Parathyroid adenoma (tissue), 2 donors: ENCODE data around the gene GAPDH.

Experiments used
- H2AFZ ChIP-seq: fragments of 300-600 bp; sonication (generic); one replicate; pipeline ENCODE4 v1.7.0; 2017; ENCODE audit warnings: antibody characterized with exemption, mild to moderate bottlenecking
- H3K27ac ChIP-seq: fragments of 300-600 bp; sonication (generic); one replicate; pipeline ENCODE4 v1.7.0; 2017
- H3K27me3 ChIP-seq: fragments of 300-600 bp; sonication (generic); one replicate; pipeline ENCODE4 v1.7.0; 2017; ENCODE audit warnings: low read length; ENCODE audit not compliant: control insufficient read depth, insufficient read depth
- H3K36me3 ChIP-seq: fragments of 300-600 bp; sonication (generic); one replicate; pipeline ENCODE4 v1.7.0; 2017; ENCODE audit warnings: low read length; ENCODE audit not compliant: control insufficient read depth, insufficient read depth
- H3K4me1 ChIP-seq: fragments of 300-600 bp; sonication (generic); one replicate; pipeline ENCODE4 v1.7.0; 2017; ENCODE audit warnings: control low read depth
- H3K4me2 ChIP-seq: fragments of 300-600 bp; sonication (generic); one replicate; pipeline ENCODE4 v1.7.0; 2017; ENCODE audit warnings: low read length
- H3K4me3 ChIP-seq: fragments of 300-600 bp; sonication (generic); one replicate; pipeline ENCODE4 v1.7.0; 2017; ENCODE audit warnings: low read depth, low read length
- H3K79me2 ChIP-seq: fragments of 300-600 bp; sonication (generic); one replicate; pipeline ENCODE4 v1.7.0; 2017; ENCODE audit warnings: control low read depth
- H3K9ac ChIP-seq: fragments of 300-600 bp; sonication (generic); one replicate; pipeline ENCODE4 v1.7.0; 2017; ENCODE audit warnings: mild to moderate bottlenecking
- H3K9me3 ChIP-seq: fragments of 300-600 bp; sonication (generic); one replicate; pipeline ENCODE4 v1.7.0; 2017; ENCODE audit warnings: low read length; ENCODE audit not compliant: control insufficient read depth
- CTCF ChIP-seq: fragments of 300-600 bp; sonication (generic); IDR thresholded peaks from one replicate; pipeline ENCODE4 v1.7.0; 2017; ENCODE audit warnings: antibody characterized with exemption, mild to moderate bottlenecking
- donor health status: primary hyperparathyroidism.

GAPDH gene

GRCh38 chr12:6539314-6539682, 5.0 kb downstream of the GAPDH start:
- TF ChIP-seq CTCF: no peak
- H3K79me2 ChIP-seq: peaks cover 6% of the 10 kb centered on the region
- H3K27ac ChIP-seq: no peak overlapping the region
- H3K4me3 ChIP-seq: no peak overlapping the region
- no peak overlapping the region for H2AFZ ChIP-seq
- no peaks in the 10 kb centered on the region for H3K36me3 ChIP-seq
- no peaks in the 10 kb centered on the region for H3K9me3 ChIP-seq
- H3K9ac ChIP-seq: no peak overlapping the region
- no peak overlapping the region for H3K4me2 ChIP-seq
- no peaks in the 10 kb centered on the region for H3K27me3 ChIP-seq
- H3K4me1 ChIP-seq: peaks cover 8% of the 10 kb centered on the region

GRCh38 chr12:6539707-6540134, 5.4 kb downstream of the GAPDH start:
- no peak overlapping the region for H3K4me2 ChIP-seq
- H3K9ac ChIP-seq: no peak overlapping the region
- peaks cover 8% of the 10 kb centered on the region for H3K4me1 ChIP-seq
- no peak for TF ChIP-seq CTCF
- peaks cover 6% of the 10 kb centered on the region for H3K79me2 ChIP-seq
- no peak overlapping the region for H3K27ac ChIP-seq
- H3K4me3 ChIP-seq: no peak overlapping the region
- H2AFZ ChIP-seq: peak overlapping the region; percentile 68
- no peaks in the 10 kb centered on the region for H3K9me3 ChIP-seq
- no peaks in the 10 kb centered on the region for H3K27me3 ChIP-seq
- no peaks in the 10 kb centered on the region for H3K36me3 ChIP-seq

GRCh38 chr12:6540181-6540877, 6.0 kb downstream of the GAPDH start:
- H3K79me2 ChIP-seq: peaks cover 6% of the 10 kb centered on the region

GRCh38 chr12:6541371-6542165, 7.3 kb downstream of the GAPDH start:
- Histone ChIP-seq H3K36me3 (no peaks in the 10 kb centered on the region), H3K4me2 (no peak overlapping the region), H3K79me2 (no peaks in the 10 kb centered on the region), H3K4me3 (no peak overlapping the region), H3K27ac (peak overlapping the region; percentile 36), H3K9ac (no peak overlapping the region), H3K27me3 (no peaks in the 10 kb centered on the region), H3K9me3 (no peaks in the 10 kb centered on the region), H3K4me1 (peaks cover 8% of the 10 kb centered on the region), H2AFZ (no peak overlapping the region)
- TF ChIP-seq CTCF: no peak

More at GRCh38 chr12:6540181-6540877, 6.0 kb downstream of the GAPDH start:
- peak overlapping the region; percentile 68 for H2AFZ ChIP-seq
- H3K4me3 ChIP-seq: peak overlapping the region; percentile 23
- no peaks in the 10 kb centered on the region for H3K27me3 ChIP-seq
- no peak for TF ChIP-seq CTCF
- peaks cover 8% of the 10 kb centered on the region for H3K4me1 ChIP-seq
- H3K9ac ChIP-seq: no peak overlapping the region
- peak overlapping the region; percentile 53 for H3K4me2 ChIP-seq
- H3K36me3 ChIP-seq: no peaks in the 10 kb centered on the region
- peak overlapping the region; percentile 36 for H3K27ac ChIP-seq
- no peaks in the 10 kb centered on the region for H3K9me3 ChIP-seq
